Liver (tissue), 9 donors: Measurements from ENCODE around the gene DGKA. TPM values are rescaled to one million over a fixed set of nuclear protein-coding genes. Genes with fewer than 3 reads are reported as not detected.
"Not testable (repeated sequence)": the region's sequence is repeated elsewhere in the genome, so short reads cannot be mapped to it uniquely, and the experiment has no call there.

Experiments
- DNase-seq: peaks from one replicate; pipeline ENCODE4 v3.0.0-alpha.2; 2017; ENCODE audit warnings: low spot score
- H3K27ac ChIP-seq, 2 donors: one replicate each; pipeline ENCODE4 v1.7.0; 2013; ENCODE audit warnings: inconsistent platforms in 2 of 2, low read length in 2 of 2, control low read depth in 1 of 2, low read depth in 1 of 2, mild to moderate bottlenecking in 1 of 2
- H3K27me3 ChIP-seq, 4 donors: one replicate each; pipeline versions ENCODE4 v1.6.1 to v1.7.0; 2013; ENCODE audit warnings: low read length in 3 of 4, inconsistent platforms in 1 of 4, mild to moderate bottlenecking in 1 of 4, moderate library complexity in 1 of 4; ENCODE audit not compliant: control insufficient read depth in 4 of 4, insufficient read depth in 4 of 4
- H3K36me3 ChIP-seq, 4 donors: one replicate each; pipeline versions ENCODE4 v1.6.1 to v1.7.0; 2013; ENCODE audit warnings: low read length in 3 of 4, mild to moderate bottlenecking in 3 of 4, low read depth in 1 of 4, moderate library complexity in 1 of 4; ENCODE audit not compliant: control insufficient read depth in 4 of 4, insufficient read depth in 3 of 4
- H3K4me1 ChIP-seq, 4 donors: one replicate each; pipeline versions ENCODE4 v1.6.1 to v1.7.0; 2013; ENCODE audit warnings: low read length in 3 of 4, mild to moderate bottlenecking in 3 of 4, moderate library complexity in 1 of 4; ENCODE audit not compliant: control insufficient read depth in 4 of 4, insufficient read depth in 4 of 4
- H3K4me3 ChIP-seq, 3 donors: one replicate each; pipeline versions ENCODE4 v1.6.1 to v1.7.0; 2013; ENCODE audit warnings: low read length in 3 of 3, control low read depth in 1 of 3, low read depth in 1 of 3, mild to moderate bottlenecking in 1 of 3
- H3K9ac ChIP-seq, 2 donors: one replicate each; pipeline ENCODE4 v1.7.0; 2013; ENCODE audit warnings: low read length in 2 of 2, mild to moderate bottlenecking in 2 of 2, moderate library complexity in 2 of 2, control low read depth in 1 of 2, low read depth in 1 of 2
- H3K9me3 ChIP-seq, 4 donors: one replicate each; pipeline versions ENCODE4 v1.6.1 to v1.7.0; 2013; ENCODE audit warnings: low read length in 3 of 4; ENCODE audit not compliant: control insufficient read depth in 4 of 4
- GABPA ChIP-seq, 2 donors: IDR thresholded peaks in 1 of 2; conservative IDR thresholded peaks in 1 of 2; 2 replicates each; pipeline ENCODE4 v1.6.1; 2016; ENCODE audit warnings: antibody characterized with exemption in 2 of 2, mild to moderate bottlenecking in 1 of 2, moderate library complexity in 1 of 2
- HNF4A ChIP-seq, 2 donors: conservative IDR thresholded peaks; 2 replicates each; pipeline ENCODE4 v1.6.1; 2016; ENCODE audit warnings: antibody characterized with exemption in 2 of 2, mild to moderate bottlenecking in 2 of 2
- HNF4G ChIP-seq: IDR thresholded peaks from 2 replicates; pipeline ENCODE4 v1.6.1; 2016; ENCODE audit warnings: antibody characterized with exemption
- JUND ChIP-seq, 2 donors: IDR thresholded peaks; 2 replicates each; pipeline ENCODE4 v1.6.1; 2016; ENCODE audit warnings: antibody characterized with exemption in 2 of 2
- NR2F2 ChIP-seq: IDR thresholded peaks from 2 replicates; pipeline ENCODE4 v1.6.1; 2016; ENCODE audit warnings: antibody characterized with exemption
- SP1 ChIP-seq: IDR thresholded peaks from 2 replicates; pipeline ENCODE4 v1.6.1; 2018; ENCODE audit warnings: antibody characterized with exemption, mild to moderate bottlenecking
- ZBTB33 ChIP-seq: IDR thresholded peaks from 2 replicates; pipeline ENCODE4 v1.6.1; 2016; ENCODE audit warnings: antibody characterized with exemption
- whole genome bisulfite sequencing: extraction: QIAGEN DNeasy Blood & Tissue Kit; methylation state at CpG from one replicate; pipeline ENCODE4 v1.1.7; 2013; 5-methylcytosine and 5-hydroxymethylcytosine counted together
- polyA plus RNA-seq, 2 donors: library from polyadenylated mRNA; stranded (reverse) in 1 of 2; unstranded in 1 of 2; fragments of 200-250 nt in 1 of 2; fragments of >200 nt in 1 of 2; fragmentation: Nextera tagmentation in 1 of 2; extraction: Ambion mirVana in 1 of 2; gene quantifications; one replicate each; pipeline versions ENCODE4 v1.2.1 to v1.2.3, GENCODE V29; 2013 to 2015
- total RNA-seq, 2 donors: library from RNA; depleted of rRNA; stranded (reverse); fragments of >200 nt; gene quantifications; one replicate each; pipeline ENCODE4 v1.2.3, GENCODE V29; 2014
- TF ChIP-seq, protein P1 (sequence below): IDR thresholded peaks from 2 replicates; pipeline ENCODE4 v1.6.1; 2016; ENCODE audit warnings: antibody characterized with exemption
- donor health status: healthy.
- donor health status: healthy.
- donor health status: healthy.
- donor health status: healthy.
- donor health status: healthy.

The DGKA gene
- total and polyA plus RNA-seq, 4 donors, result 2.1 to 10.5 (median 5.1) TPM

DNA sequence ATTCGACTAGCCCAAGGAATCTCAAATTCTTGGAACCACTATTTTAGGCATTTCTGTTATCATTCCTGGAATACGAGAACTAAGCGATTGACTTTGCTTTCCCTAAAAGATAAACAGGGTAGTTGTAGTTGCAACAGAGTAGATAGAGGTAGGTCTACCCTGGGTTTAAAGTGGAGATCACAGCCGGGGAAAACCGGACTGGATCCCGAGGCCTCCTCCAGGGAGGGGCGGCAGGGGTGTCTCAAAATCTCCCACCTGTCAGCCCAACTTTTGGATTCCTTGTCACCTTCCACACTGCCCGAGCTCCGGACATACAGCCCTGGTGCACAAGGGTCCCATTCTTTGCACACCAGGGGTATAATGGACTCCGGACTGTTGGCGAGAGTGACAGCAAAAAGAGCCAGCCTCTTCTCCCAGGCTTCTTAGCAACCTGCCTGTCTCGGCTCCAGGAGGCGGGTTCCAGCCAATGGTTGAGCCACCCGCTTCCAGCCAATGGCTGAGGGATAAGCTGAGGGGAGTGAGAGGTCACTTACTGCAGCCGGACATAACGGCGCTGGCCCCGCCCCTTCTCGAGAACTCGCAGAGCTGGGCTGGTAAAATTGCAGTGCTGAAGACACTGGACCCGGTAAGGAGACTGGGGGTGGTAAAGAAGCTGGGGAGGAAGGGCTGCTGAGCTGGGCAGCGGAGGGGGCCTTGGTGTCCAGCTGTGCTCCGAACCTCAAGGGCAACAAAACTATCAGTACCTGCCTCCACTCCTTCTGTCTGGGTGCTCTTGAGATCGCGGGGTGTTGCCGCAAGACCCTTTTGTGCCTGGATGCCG, 66.0 kb downstream of the DGKA start, which contains the start of gene SUOX (continued):
- TF ChIP-seq HNF4A (conservative IDR thresholded peaks at IDR 0.05) (peak; percentile 81 to 85), GABPA (IDR thresholded peaks at IDR 0.05 in 1 of 2, conservative IDR thresholded peaks at IDR 0.05 in 1 of 2) (peak in 1 of 2 donors; percentile 75), JUND (IDR thresholded peaks at IDR 0.05) (peak in 1 of 2 donors; percentile 25)
- TF ChIP-seq, protein P1, sequence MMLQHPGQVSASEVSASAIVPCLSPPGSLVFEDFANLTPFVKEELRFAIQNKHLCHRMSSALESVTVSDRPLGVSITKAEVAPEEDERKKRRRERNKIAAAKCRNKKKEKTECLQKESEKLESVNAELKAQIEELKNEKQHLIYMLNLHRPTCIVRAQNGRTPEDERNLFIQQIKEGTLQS, result peak; percentile 16

- no peaks in the 10 kb centered on the region for H3K9me3 ChIP-seq
- H3K9ac ChIP-seq, result peak overlapping the region; percentile 34 to 78
- peaks cover 7 to 44% (median 36%) of the 10 kb centered on the region in 4 donors for H3K4me1 ChIP-seq
- H3K4me3 ChIP-seq, result peak overlapping the region; percentile 58 to 92 (median 87)
- peaks cover 8 to 17% (median 15%) of the 10 kb centered on the region in 4 donors for H3K36me3 ChIP-seq
- H3K27ac ChIP-seq, result peak overlapping the region; percentile 77 to 89
- 4% methylated on average over 5 of the region's 5 CpGs for WGBS
- H3K27me3 ChIP-seq, result no peaks in the 10 kb centered on the region
- TF ChIP-seq HNF4G (no peak), ZBTB33 (no peak), NR2F2 (no peak), HNF4A (conservative IDR thresholded peaks at IDR 0.05) (no peak), SP1 (no peak), JUND (IDR thresholded peaks at IDR 0.05) (no peak)
- no peak for DNase-seq
These were observed 66.5 kb downstream of the DGKA start for GRCh38 chr12:55997535-55997859.

DNA sequence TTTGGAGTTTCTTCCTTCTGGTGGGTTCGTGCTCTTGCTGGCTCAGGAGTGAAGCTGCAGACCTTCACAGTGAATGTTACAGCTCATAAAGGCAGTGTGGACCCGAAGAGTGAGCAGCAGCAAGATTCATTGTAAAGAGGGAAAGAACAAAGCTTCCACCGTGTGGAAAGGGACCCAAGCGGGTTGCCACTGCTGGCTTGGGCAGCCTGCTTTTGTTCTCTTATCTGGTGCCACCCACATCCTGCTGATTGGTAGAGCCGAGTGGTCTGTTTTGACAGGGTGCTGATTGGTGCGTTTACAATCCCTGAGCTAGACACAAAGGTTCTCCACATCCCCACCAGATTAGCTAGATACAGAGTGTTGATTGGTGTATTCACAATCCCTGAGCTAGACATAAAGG, 68.6 kb downstream of the DGKA start:
- WGBS, result 67% methylated on average over 5 of the region's 6 CpGs
- peaks cover 0 to 12% (median 10%) of the 10 kb centered on the region in 4 donors for H3K36me3 ChIP-seq

GRCh38 chr12:55999999-56000540, 69.1 kb downstream of the DGKA start:
- H3K4me3 ChIP-seq, DNase-seq, H3K27me3 ChIP-seq, H3K9me3 ChIP-seq, H3K27ac ChIP-seq, H3K9ac ChIP-seq: not testable (repeated sequence)
- 93% methylated on average over 33 of the region's 33 CpGs for WGBS
- peaks cover 7 to 43% (median 35%) of the 10 kb centered on the region in 4 donors for H3K4me1 ChIP-seq
- H3K36me3 ChIP-seq, result peaks cover 0 to 14% (median 11%) of the 10 kb centered on the region in 4 donors

More for the DNA sequence above, 68.6 kb downstream of the DGKA start:
- DNase-seq, H3K27me3 ChIP-seq, H3K4me3 ChIP-seq, H3K9ac ChIP-seq, H3K27ac ChIP-seq, H3K9me3 ChIP-seq: not testable (repeated sequence)
- peaks cover 7 to 44% (median 36%) of the 10 kb centered on the region in 4 donors for H3K4me1 ChIP-seq
